Stimulated activated CD4-positive, alpha-beta T cell treated with anti-CD3 and anti-CD28 coated beads, Interleukin-4, amount 100 ng/mL, for 24 hours (primary cell): ENCODE results near the gene SLC24A4.
"Not testable (repeated sequence)": the region's sequence is repeated elsewhere in the genome, so short reads cannot be mapped to it uniquely, and the experiment has no call there.

ENCODE experiments used
- DNase-seq: peaks from one replicate; pipeline ENCODE4 v3.0.0-alpha.2; 2020

SLC24A4 gene

GRCh38 chr14:92372230-92372629 is 49.3 kb downstream of the SLC24A4 start:
- no peak for DNase-seq

- no peak for DNase-seq
Observed at GRCh38 chr14:92373336-92373735, 50.4 kb downstream of the SLC24A4 start.

- no peak for DNase-seq
Observed at GRCh38 chr14:92380131-92380530, 57.2 kb downstream of the SLC24A4 start.

GRCh38 chr14:92380582-92380981 is 57.6 kb downstream of the SLC24A4 start:
- DNase-seq, result no peak

GRCh38 chr14:92382677-92383076 is 59.7 kb downstream of the SLC24A4 start:
- DNase-seq, result no peak

DNA sequence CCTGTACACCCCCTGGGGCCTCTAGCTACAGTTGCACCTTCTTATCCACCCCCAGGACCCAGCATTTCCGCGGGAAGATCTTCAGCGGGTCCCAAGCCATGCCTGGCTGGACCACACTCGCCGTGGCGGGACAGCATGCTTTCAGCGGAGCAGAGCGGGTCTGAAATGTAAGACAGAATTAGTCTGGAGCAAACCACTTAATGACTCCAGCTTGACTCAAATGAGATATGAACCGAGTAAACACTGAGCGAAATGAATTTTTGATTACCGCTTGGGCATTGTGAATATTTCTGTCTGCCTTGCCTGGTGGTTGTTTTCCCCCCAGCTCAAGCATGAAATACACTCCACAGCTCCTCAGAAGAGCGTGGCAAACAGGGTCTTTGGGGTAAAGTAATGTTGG is 60.8 kb downstream of the SLC24A4 start:
- no peak for DNase-seq

DNA sequence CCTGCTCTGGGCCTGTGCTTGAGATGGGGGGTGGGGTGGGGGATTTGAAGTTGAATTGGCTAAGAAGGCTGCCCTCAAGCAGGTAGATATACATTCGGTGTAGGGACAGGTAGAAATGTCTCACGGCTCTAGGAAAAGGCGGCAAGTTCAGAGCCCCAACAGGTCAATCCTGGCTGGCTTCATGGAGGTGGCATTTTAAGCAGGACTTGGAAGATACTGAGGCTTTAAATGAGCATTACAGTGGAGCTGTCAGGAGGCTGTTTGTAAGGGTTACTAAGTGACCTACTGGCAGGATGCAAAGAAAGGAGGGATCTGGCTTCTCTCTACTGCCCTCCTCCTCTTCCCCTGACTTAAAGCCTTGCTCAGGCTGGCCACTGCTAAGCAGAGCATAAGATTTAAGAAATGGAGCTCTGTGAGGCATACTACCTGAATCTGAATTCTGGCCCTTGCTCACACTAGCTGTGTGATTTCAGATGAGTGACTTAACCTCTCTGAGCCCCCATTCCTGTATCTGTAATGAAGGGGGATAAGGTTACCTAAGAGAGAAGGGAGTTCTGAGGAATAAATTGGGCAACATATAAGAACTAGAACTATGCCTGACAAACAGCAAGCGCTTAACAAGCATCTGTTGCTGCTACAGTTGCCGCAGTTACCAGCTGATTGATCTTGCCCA is 61.6 kb downstream of the SLC24A4 start:
- no peak for DNase-seq

GRCh38 chr14:92385561-92385960 is 62.6 kb downstream of the SLC24A4 start:
- DNase-seq, result no peak

DNA sequence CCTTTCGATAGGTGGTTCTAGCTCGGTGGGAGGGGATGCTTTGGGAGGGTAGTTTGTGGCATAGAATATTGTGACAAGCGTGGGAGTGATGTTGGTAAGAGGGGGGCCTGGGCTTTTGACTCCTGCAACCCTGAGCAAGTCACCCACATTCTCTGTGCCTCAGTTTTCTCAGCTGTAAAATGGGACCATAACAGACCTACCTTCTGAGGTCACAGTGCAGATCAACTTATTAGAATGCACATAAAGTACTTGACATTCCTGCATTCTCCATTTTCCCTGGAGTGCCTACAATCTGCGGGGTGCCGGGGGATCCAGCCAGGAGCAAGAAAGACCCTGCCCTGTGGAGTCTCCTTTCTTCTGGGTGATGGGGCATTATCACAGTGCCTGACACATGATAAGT is 63.2 kb downstream of the SLC24A4 start:
- DNase-seq, result no peak

- no peak for DNase-seq
Observed at GRCh38 chr14:92386637-92387036, 63.7 kb downstream of the SLC24A4 start.

DNA sequence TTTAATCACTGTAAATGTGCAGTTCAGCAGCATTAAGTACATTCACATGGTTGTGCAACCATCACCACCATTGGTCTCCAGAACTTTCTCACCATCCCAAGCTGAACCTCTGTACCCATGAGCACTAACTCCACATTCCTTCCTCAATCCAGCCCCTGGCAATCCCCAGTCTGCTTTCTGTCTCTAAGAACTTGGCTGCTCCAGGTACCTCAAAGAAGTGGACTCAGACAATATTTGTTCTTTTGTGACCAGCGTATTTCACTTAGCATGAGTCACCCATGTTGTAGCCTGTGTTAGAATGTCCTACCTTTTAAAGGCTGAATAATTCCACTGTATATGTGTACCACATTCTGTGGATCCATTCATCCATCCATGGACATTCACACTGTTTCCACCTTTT is 64.6 kb downstream of the SLC24A4 start:
- no peak for DNase-seq

DNA sequence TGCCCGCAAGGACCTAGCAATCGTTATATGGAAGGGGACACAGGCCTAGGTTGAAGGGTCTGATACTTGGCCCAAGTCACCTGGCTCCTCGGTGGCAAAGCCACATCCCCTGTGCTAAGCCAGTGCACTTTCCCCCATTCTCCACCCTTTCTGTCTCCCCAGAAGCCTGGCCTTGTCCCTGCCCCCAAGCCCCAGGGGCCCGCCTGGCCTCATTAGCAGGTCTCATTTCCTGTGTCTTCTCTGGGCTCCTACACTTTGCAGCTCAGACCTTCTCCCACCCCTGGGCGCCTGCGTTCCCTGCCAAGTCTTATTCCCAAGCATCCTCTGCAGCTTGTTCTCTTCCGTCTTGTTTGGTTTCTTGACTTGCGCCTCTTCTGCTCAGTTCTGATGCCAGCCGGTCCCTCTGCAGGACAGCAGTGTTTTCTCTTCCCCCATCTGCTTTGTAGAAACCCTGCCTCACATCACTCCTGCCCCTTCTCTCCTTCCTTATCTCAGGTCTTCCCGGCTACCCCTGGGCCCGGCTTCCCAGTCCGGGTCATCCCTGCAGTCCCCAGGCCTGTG is 66.7 kb downstream of the SLC24A4 start:
- no peak for DNase-seq

- DNase-seq, result no peak
Observed at GRCh38 chr14:92391726-92392125, 68.8 kb downstream of the SLC24A4 start.

- DNase-seq, result no peak
Observed at GRCh38 chr14:92392711-92393110, 69.7 kb downstream of the SLC24A4 start.

GRCh38 chr14:92397150-92397952 is 74.4 kb downstream of the SLC24A4 start:
- no peak for DNase-seq

DNA sequence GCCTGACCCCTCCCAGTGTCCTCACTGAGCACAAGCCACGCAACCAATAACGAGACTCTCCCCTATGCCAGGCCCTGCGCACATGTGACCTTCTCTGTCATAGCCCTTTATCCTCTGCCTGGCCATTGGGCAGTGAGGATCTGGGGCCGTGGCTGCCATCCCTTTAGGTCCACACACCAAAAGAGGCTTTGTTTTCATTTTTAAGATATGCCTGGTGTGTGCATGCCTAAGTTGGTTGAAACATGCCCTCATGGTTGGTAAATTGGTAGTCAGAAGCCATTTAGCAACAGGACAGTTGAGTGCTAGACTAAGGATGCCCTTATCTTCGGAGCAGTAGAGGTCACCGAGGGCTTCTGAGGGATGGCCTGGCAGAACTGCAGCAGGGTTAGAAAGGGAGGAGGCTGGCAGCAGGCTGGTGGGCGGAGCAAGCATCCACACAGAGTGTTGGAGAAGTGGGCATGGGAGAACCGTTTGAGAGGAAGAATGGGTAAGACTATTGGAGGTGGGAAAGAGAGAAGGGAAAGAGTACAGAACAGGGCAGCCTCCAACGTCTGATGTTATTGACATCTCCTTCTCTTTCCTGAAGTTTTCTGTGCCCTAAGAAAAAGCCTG is 75.1 kb downstream of the SLC24A4 start:
- DNase-seq, result no peak

- DNase-seq, result no peak
Observed at GRCh38 chr14:92398888-92399636, 76.1 kb downstream of the SLC24A4 start.

- DNase-seq, result no peak
Observed at GRCh38 chr14:92400579-92401444, 77.8 kb downstream of the SLC24A4 start.

DNA sequence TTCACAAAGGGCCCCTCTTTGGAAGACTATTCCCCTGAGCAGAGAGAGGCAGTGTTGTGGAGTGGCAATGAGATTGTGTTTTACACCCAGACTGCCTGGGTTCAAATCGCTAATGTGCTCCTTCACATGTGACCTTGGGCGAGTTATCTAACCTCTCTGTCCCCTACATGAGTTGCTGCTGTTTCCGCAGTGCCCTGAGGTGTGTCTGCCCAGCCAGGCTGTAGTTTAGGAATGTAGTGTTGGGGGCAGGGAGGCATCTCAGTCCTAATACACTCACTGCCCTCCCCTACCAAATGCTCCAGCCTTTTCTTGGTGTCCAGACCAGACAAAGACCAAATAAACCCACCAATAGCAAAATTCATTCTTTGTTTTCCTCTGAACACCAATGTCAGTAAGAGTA is 78.6 kb downstream of the SLC24A4 start:
- DNase-seq, result no peak

DNA sequence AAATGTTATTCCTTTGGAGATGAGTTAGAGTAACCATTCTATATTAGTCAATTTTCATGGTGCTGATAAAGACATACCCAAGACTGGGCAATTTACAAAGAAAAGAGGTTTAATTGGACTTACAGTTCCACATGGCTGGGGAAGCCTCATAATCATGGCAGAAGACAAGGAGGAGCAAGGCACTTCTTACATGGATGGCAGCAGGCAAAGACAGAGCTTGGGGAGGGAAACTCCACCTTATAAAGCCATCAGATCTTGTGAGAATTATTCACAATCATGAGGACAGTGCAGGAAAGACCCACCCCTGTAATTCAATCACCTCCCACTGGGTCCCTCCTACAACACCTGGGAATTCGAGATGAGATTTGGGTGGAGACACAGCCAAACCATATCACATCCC is 79.5 kb downstream of the SLC24A4 start:
- not testable (repeated sequence) for DNase-seq

GRCh38 chr14:92404018-92404417 is 81.1 kb downstream of the SLC24A4 start:
- DNase-seq, result no peak

DNA sequence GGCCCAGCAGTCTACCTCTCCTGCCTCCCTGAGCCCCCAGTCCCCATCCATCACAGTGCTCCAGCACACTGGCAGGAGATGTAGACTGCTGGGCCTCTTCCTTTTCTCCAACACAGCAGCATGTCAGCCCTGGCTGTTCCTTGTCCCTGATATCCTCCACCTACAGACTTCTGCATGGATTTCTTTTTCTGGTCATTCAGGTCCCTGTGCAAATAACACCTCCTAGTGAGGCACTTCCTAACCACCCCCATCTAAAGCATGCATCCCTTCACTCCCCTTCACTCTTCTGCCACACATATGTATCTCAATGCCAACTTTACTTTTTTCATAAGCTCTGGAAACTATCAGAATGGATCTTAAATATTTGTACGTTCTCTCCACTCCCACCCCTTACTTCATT is 81.5 kb downstream of the SLC24A4 start:
- no peak for DNase-seq
